Hepatocyte (in vitro differentiated cells): ENCODE data around the gene NPAS2. TPM values are rescaled to one million over a fixed set of nuclear protein-coding genes. Genes with fewer than 3 reads are reported as not detected.

Source experiments
- DNase-seq: peaks from one replicate; pipeline ENCODE4 v3.0.0-alpha.2; 2016; ENCODE audit warnings: low spot score
- H2AFZ ChIP-seq: fragments of 200-600 bp; sonication (generic); 2 replicates; pipeline ENCODE4 v1.6.0; 2016; ENCODE audit warnings: antibody characterized with exemption, mild to moderate bottlenecking
- H3K27ac ChIP-seq: fragments of 200-600 bp; sonication (generic); 2 replicates; pipeline ENCODE4 v1.5.1; 2016; ENCODE audit warnings: mild to moderate bottlenecking
- H3K27me3 ChIP-seq: fragments of 200-600 bp; sonication (generic); 2 replicates; pipeline ENCODE4 v1.6.1; 2016
- H3K36me3 ChIP-seq: fragments of 200-600 bp; sonication (generic); replicated peaks from 2 replicates; pipeline ENCODE4 v1.5.1; 2016; ENCODE audit warnings: low read depth; ENCODE audit not compliant: insufficient read depth
- H3K4me1 ChIP-seq: fragments of 200-600 bp; sonication (generic); 2 replicates; pipeline ENCODE4 v1.5.1; 2016; ENCODE audit warnings: mild to moderate bottlenecking, moderate library complexity; ENCODE audit not compliant: insufficient read depth
- H3K4me2 ChIP-seq: fragments of 200-600 bp; sonication (generic); 2 replicates; pipeline ENCODE4 v1.6.0; 2016
- H3K4me3 ChIP-seq: fragments of 200-600 bp; sonication (generic); 2 replicates; pipeline ENCODE4 v1.5.1; 2016; ENCODE audit warnings: mild to moderate bottlenecking
- H3K79me2 ChIP-seq: fragments of 200-600 bp; sonication (generic); 2 replicates; pipeline ENCODE4 v1.6.0; 2017; ENCODE audit warnings: mild to moderate bottlenecking
- H3K9me2 ChIP-seq: fragments of 200-600 bp; sonication (generic); replicated peaks from 2 replicates; pipeline ENCODE4 v1.6.0; 2017; ENCODE audit warnings: mild to moderate bottlenecking; ENCODE audit not compliant: insufficient read depth
- H3K9me3 ChIP-seq: fragments of 200-600 bp; sonication (generic); 2 replicates; pipeline ENCODE4 v1.5.1; 2016; ENCODE audit warnings: low read depth, mild to moderate bottlenecking
- H4K20me1 ChIP-seq: fragments of 200-600 bp; sonication (generic); 2 replicates; pipeline ENCODE4 v1.6.0; 2016; ENCODE audit warnings: mild to moderate bottlenecking; ENCODE audit not compliant: insufficient read depth, poor library complexity, severe bottlenecking
- CTCF ChIP-seq: fragments of 200-600 bp; sonication (generic); IDR thresholded peaks from 2 replicates; pipeline ENCODE4 v1.5.1; 2016; ENCODE audit warnings: antibody characterized with exemption, mild to moderate bottlenecking; ENCODE audit not compliant: poor library complexity
- EZH2 ChIP-seq: fragments of 200-600 bp; sonication (generic); IDR thresholded peaks from 2 replicates; pipeline ENCODE4 v1.6.1; 2016; ENCODE audit warnings: antibody characterized with exemption, mild to moderate bottlenecking, borderline replicate concordance
- EZH2phosphoT487 ChIP-seq: fragments of 200-600 bp; sonication (generic); IDR thresholded peaks from one replicate; pipeline ENCODE4 v1.6.1; 2018; ENCODE audit warnings: antibody characterized with exemption, mild to moderate bottlenecking, low read depth, moderate library complexity; ENCODE audit not compliant: unreplicated experiment, severe bottlenecking
- WGBS: methylation state at CpG from one replicate; pipeline ENCODE4 v1.1.6; 2016; ENCODE audit warnings: low lambda C conversion rate; ENCODE audit errors: missing lambda C conversion rate; 5-methylcytosine and 5-hydroxymethylcytosine counted together
- polyA plus RNA-seq: library from polyadenylated mRNA; unstranded; fragments of >200 nt; fragmentation: Nextera tagmentation; extraction: Ambion mirVana; gene quantifications from 2 replicates; pipeline ENCODE4 v1.2.1, GENCODE V29; 2016
- total RNA-seq: library from RNA; depleted of rRNA; stranded (reverse); fragments of >200 nt; gene quantifications from 2 replicates; pipeline ENCODE4 v1.2.3, GENCODE V29; 2014

NPAS2 gene
- total and polyA plus RNA-seq, 2 experiments from 2014 or later, result 7.7 to 16.8 TPM

GRCh38 chr2:100826494-100826893 lies 6.6 kb downstream of the NPAS2 start:
- DNase-seq, result no peak
- Histone ChIP-seq H3K79me2 (peaks cover 61% of the 10 kb centered on the region), H3K27ac (no peak overlapping the region), H4K20me1 (no peaks in the 10 kb centered on the region), H3K4me3 (no peak overlapping the region), H3K9me2 (no peaks in the 10 kb centered on the region), H3K9me3 (peaks cover 4% of the 10 kb centered on the region), H3K4me1 (no peaks in the 10 kb centered on the region), H3K4me2 (no peak overlapping the region), H3K27me3 (peaks cover 4% of the 10 kb centered on the region), H2AFZ (no peak overlapping the region), H3K36me3 (no peaks in the 10 kb centered on the region)
- no peak for TF ChIP-seq EZH2phosphoT487
- TF ChIP-seq EZH2, result no peak
- no peak for TF ChIP-seq CTCF
- 72% methylated on average over 2 of the region's 2 CpGs for WGBS

- no peak overlapping the region for H3K4me2 ChIP-seq
- no peaks in the 10 kb centered on the region for H3K27me3 ChIP-seq
- DNase-seq, result no peak
- H3K36me3 ChIP-seq, result no peaks in the 10 kb centered on the region
- 91% methylated on average over 9 of the region's 9 CpGs for WGBS
- peaks cover 77% of the 10 kb centered on the region for H3K79me2 ChIP-seq
- no peaks in the 10 kb centered on the region for H3K9me2 ChIP-seq
- no peak overlapping the region for H3K27ac ChIP-seq
- no peaks in the 10 kb centered on the region for H4K20me1 ChIP-seq
- peaks cover 9% of the 10 kb centered on the region for H3K4me1 ChIP-seq
- TF ChIP-seq CTCF, result no peak
- no peak for TF ChIP-seq EZH2
- TF ChIP-seq EZH2phosphoT487, result no peak
- no peak overlapping the region for H2AFZ ChIP-seq
- H3K4me3 ChIP-seq, result no peak overlapping the region
- H3K9me3 ChIP-seq, result peaks cover 4% of the 10 kb centered on the region
Observed at GRCh38 chr2:100831158-100831750, 11.3 kb downstream of the NPAS2 start.

GRCh38 chr2:100831831-100832230 lies 11.9 kb downstream of the NPAS2 start:
- no peak for DNase-seq
- Histone ChIP-seq H3K4me1 (peaks cover 9% of the 10 kb centered on the region), H3K4me2 (no peak overlapping the region), H3K36me3 (no peaks in the 10 kb centered on the region), H4K20me1 (no peaks in the 10 kb centered on the region), H3K4me3 (no peak overlapping the region), H2AFZ (no peak overlapping the region), H3K9me2 (no peaks in the 10 kb centered on the region), H3K79me2 (peaks cover 83% of the 10 kb centered on the region), H3K9me3 (peaks cover 4% of the 10 kb centered on the region), H3K27ac (no peak overlapping the region), H3K27me3 (no peaks in the 10 kb centered on the region)
- TF ChIP-seq EZH2 (no peak), EZH2phosphoT487 (no peak), CTCF (no peak)
- 96% methylated on average over 4 of the region's 4 CpGs for WGBS
